ENCODE measurements around the gene ANKRD42. TPM values are rescaled to one million over a fixed set of nuclear protein-coding genes. Genes with fewer than 3 reads are reported as not detected.
A peak's percentile ranks its signal among the peaks of the same experiment; 100 is the strongest.

Gene ANKRD42
- total and polyA plus RNA-seq, 2 of the 8 experiments (the other 6 are each of a cell fraction or from before 2014, with no cell fraction given), result 2.0 to 5.5 TPM

DNA sequence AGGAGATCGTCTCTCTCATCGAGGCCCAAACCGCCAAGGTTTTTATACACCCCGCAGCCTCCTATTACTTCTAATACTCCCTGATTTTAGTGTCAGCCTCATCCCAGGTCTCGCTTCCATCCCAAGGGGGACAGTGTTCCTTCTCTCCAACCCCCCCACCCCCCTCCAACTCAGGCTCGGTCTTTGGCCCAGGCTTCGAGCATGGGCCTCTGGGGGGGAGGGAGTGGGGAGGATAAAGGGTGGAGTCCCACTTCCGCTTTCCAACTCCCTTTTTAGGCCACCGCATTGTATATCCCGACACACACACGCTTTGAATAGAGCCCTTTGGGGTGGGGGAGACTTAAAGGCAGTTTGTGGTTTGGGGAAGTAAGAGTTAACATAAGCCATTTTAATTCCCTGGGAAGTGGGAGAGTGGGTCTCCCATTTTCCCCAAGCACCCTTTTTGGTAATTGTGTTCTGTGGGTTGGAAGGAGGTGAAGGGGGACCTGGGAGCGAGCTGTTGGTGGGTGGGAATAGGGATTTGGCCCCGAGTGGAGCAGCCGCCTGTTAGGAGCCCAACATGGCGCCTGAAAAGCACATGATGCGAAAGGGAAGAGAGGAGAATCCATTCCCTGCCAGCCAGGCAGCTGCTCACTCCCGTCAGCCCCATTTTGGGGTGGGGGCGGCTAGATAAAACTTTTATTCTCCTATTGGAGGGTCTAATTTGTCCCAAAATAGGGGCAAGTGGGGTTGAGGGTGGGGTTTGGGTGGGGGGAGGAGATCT is 35.7 kb upstream of the ANKRD42 start:
- peak in 1 of 2 experiments; percentile 61 for DNase-seq (ENCODE audit: low read depth in 1 of 2, low spot score in 2 of 2)
- peak overlapping the region; percentile 92 to 96 (median 94) for H3K9ac ChIP-seq (replicated peaks in 1 of 4; ENCODE audit: extremely low read depth in 1 of 4, low read depth in 3 of 4, low read length in 3 of 4)
- peak overlapping the region; percentile 6 for H4K91ac ChIP-seq (replicated peaks; ENCODE audit: insufficient read length, low read length)
- H2BK120ac ChIP-seq (replicated peaks; ENCODE audit: low read depth, low read length), result no peak overlapping the region
- H3K56ac ChIP-seq (replicated peaks; ENCODE audit: insufficient read length, low read depth, low read length), result peak overlapping the region; percentile 79
- 2% methylated on average over 16 of the region's 18 CpGs; no CpG with 5 or more reads in 1 of the 2 experiments for WGBS, 2 experiments (ENCODE audit: extremely low coverage in 1 of 2, insufficient coverage in 1 of 2, insufficient read length in 1 of 2, insufficient replicate concordance in 2 of 2, low coverage in 1 of 2, low lambda C conversion rate in 2 of 2, missing lambda C conversion rate in 1 of 2)
- no peak overlapping the region for H2BK20ac ChIP-seq (ENCODE audit: low read length)
- peak overlapping the region; percentile 99 for H4K8ac ChIP-seq (ENCODE audit: extremely low read depth, insufficient read depth, low read length)
- H3K4ac ChIP-seq (replicated peaks; ENCODE audit: insufficient read length, low read depth, low read length), result peak overlapping the region; percentile 85
- no peak for FAIRE-seq
- 0 out of 2 replicates have a peak, but pooled peaks cover 4% of the 10 kb centered on the region for H3K79me1 ChIP-seq (ENCODE audit: low read depth, low read length)
- H4K5ac ChIP-seq (ENCODE audit: insufficient read length, low read depth, low read length), result peak overlapping the region; percentile 51
- CTCF ChIA-PET (ENCODE audit: partially characterized antibody), result no interaction called here
- peaks cover 0 to 7% (median 2%) of the 10 kb centered on the region in 4 experiments; a peak in 1 of 7 replicates for H3K4me1 ChIP-seq (replicated peaks in 1 of 4; ENCODE audit: control insufficient read depth in 3 of 4, insufficient read depth in 4 of 4, low read length in 3 of 4)
- H4K20me1 ChIP-seq (replicated peaks in 1 of 2; ENCODE audit: control insufficient read depth in 1 of 2, insufficient read depth in 2 of 2, low read length in 2 of 2), result peaks cover 14 to 17% of the 10 kb centered on the region in 2 experiments
- H3K23ac ChIP-seq (ENCODE audit: insufficient read length), result no peak overlapping the region
- peak overlapping the region; percentile 92 for H3K27ac ChIP-seq (ENCODE audit: low read depth, low read length)
- POLR2A ChIA-PET (ENCODE audit: partially characterized antibody), result interaction anchor here (0.9 to 3.7 kb wide), 24 partner anchors 7 to 257 kb away, joined by 3 to 25 read pairs (median 5); partner anchors contain the start of genes ANKRD42, CCDC90B, DDIAS and PRCP
- H3K18ac ChIP-seq (ENCODE audit: extremely low read depth, low read length), result peak overlapping the region; percentile 84
- no peak overlapping the region for H2BK15ac ChIP-seq (ENCODE audit: low read length)
- H3K4me2 ChIP-seq (ENCODE audit: insufficient read depth in 1 of 2, low read depth in 2 of 2, low read length in 2 of 2), result peak overlapping the region; percentile 65 to 80
- peaks cover 0 to 29% (median 1%) of the 10 kb centered on the region in 4 experiments; a peak in 2 of 8 replicates for H3K36me3 ChIP-seq (ENCODE audit: control insufficient read depth in 2 of 4, insufficient read depth in 4 of 4, low read length in 3 of 4)
- no peak overlapping the region for H2BK12ac ChIP-seq (ENCODE audit: low read depth, low read length)
- H3K4me3 ChIP-seq (ENCODE audit: extremely low read depth in 1 of 4, insufficient read depth in 2 of 4, low read depth in 3 of 4, low read length in 4 of 4), result peak overlapping the region; percentile 85 to 96 (median 96)
- H2BK5ac ChIP-seq (ENCODE audit: low read depth, low read length), result peak overlapping the region; percentile 36
- H3K14ac ChIP-seq (ENCODE audit: insufficient read length), result no peak overlapping the region
- no peaks in the 10 kb centered on the region for H3K27me3 ChIP-seq (replicated peaks in 1 of 4; ENCODE audit: control insufficient read depth in 3 of 4, extremely low read depth in 1 of 4, insufficient read depth in 3 of 4, low read length in 3 of 4)
- H3K79me2 ChIP-seq (ENCODE audit: control insufficient read depth in 1 of 2, insufficient read depth in 2 of 2, low read length in 2 of 2), result peaks cover 29 to 58% of the 10 kb centered on the region in 2 experiments
- H2AFZ ChIP-seq (ENCODE audit: low read length), result no peak overlapping the region
- H3K23me2 ChIP-seq (ENCODE audit: low read depth, low read length), result peaks cover 5% of the 10 kb centered on the region; the same call in 1 of the 2 replicates
- no peaks in the 10 kb centered on the region for H3K9me3 ChIP-seq (ENCODE audit: insufficient read depth in 2 of 2, low read depth in 1 of 2, low read length in 1 of 2)
- H2AK5ac ChIP-seq (ENCODE audit: low read depth, low read length), result no peak overlapping the region
- TF ChIP-seq GABPA (IDR thresholded peaks at IDR 0.05; ENCODE audit: borderline replicate concordance, insufficient read depth, low read length) (no peak), TEAD4 (IDR thresholded peaks at IDR 0.05; ENCODE audit: low read depth, low read length) (no peak), ASH2L (IDR thresholded peaks at IDR 0.05; ENCODE audit: low read length) (no peak), TCF12 (IDR thresholded peaks at IDR 0.05; ENCODE audit: low read depth, low read length) (no peak), TAF1 (IDR thresholded peaks at IDR 0.05; ENCODE audit: low read depth, low read length) (peak; percentile 40; the same call in 1 of the 2 replicates), HDAC2 (IDR thresholded peaks at IDR 0.05; ENCODE audit: borderline replicate concordance in 1 of 2, low read depth in 2 of 2, low read length in 2 of 2) (0 out of 4 replicates have a peak, but pooled peaks of 1 of the 2 experiments have one; percentile 29), KDM5A (IDR thresholded peaks at IDR 0.05; ENCODE audit: low read length) (peak; percentile 57; the same call in 1 of the 2 replicates), BACH1 (IDR thresholded peaks at IDR 0.05; ENCODE audit: low read length) (no peak), CBX8 (IDR thresholded peaks at IDR 0.05; ENCODE audit: borderline replicate concordance, low read depth, low read length) (no peak), CREB1 (IDR thresholded peaks at IDR 0.05) (no peak), BCL11A (IDR thresholded peaks at IDR 0.05; ENCODE audit: low read depth in 2 of 2, low read length in 2 of 2) (no peak), GTF2F1 (IDR thresholded peaks at IDR 0.05; ENCODE audit: borderline replicate concordance, low read depth, low read length) (no peak)

All from H1 (cell line).